Activated T-cell treated with anti-CD3 and anti-CD28 coated beads for 1 hour (primary cell): ENCODE data around the gene GYG2.
"Not testable (repeated sequence)": the region's sequence is repeated elsewhere in the genome, so short reads cannot be mapped to it uniquely, and the experiment has no call there.

ENCODE experiments used
- DNase-seq: peaks from one replicate; pipeline ENCODE4 v3.0.0-alpha.2; 2020; ENCODE audit warnings: low read depth

The GYG2 gene

GRCh38 chrX:2871831-2872230 lies 43.1 kb downstream of the GYG2 start:
- DNase-seq, result no peak

- no peak for DNase-seq
These were observed 44.0 kb downstream of the GYG2 start for GRCh38 chrX:2872671-2873277.

- DNase-seq, result no peak
These were observed 45.7 kb downstream of the GYG2 start for GRCh38 chrX:2874222-2875135.

- DNase-seq, result no peak
These were observed 46.4 kb downstream of the GYG2 start for GRCh38 chrX:2875136-2875481.

- no peak for DNase-seq
These were observed 47.2 kb downstream of the GYG2 start for GRCh38 chrX:2875798-2876399.

GRCh38 chrX:2878563-2878962 lies 49.8 kb downstream of the GYG2 start:
- no peak for DNase-seq

- no peak for DNase-seq
These were observed 50.9 kb downstream of the GYG2 start for GRCh38 chrX:2879670-2880069.

- no peak for DNase-seq
These were observed 55.0 kb downstream of the GYG2 start for GRCh38 chrX:2883770-2884169.

- no peak for DNase-seq
These were observed 59.6 kb downstream of the GYG2 start for GRCh38 chrX:2888309-2888708.

- DNase-seq, result no peak
These were observed 60.4 kb downstream of the GYG2 start for GRCh38 chrX:2889045-2889605.

- DNase-seq, result not testable (repeated sequence)
These were observed 61.2 kb downstream of the GYG2 start for GRCh38 chrX:2889706-2890490.

GRCh38 chrX:2890536-2891460 lies 62.1 kb downstream of the GYG2 start:
- not testable (repeated sequence) for DNase-seq

- no peak for DNase-seq
These were observed 64.1 kb downstream of the GYG2 start for GRCh38 chrX:2892816-2893215.

- no peak for DNase-seq
These were observed 66.2 kb downstream of the GYG2 start for GRCh38 chrX:2894885-2895292.

- DNase-seq, result no peak
These were observed 68.6 kb downstream of the GYG2 start for GRCh38 chrX:2897311-2897689.

- not testable (repeated sequence) for DNase-seq
These were observed 69.2 kb downstream of the GYG2 start for GRCh38 chrX:2897690-2898623.

GRCh38 chrX:2898846-2899512 lies 70.2 kb downstream of the GYG2 start:
- DNase-seq, result no peak

- DNase-seq, result no peak
These were observed 72.8 kb downstream of the GYG2 start for GRCh38 chrX:2901367-2902036.

GRCh38 chrX:2902841-2903240 lies 74.1 kb downstream of the GYG2 start:
- no peak for DNase-seq
